Measurements from ENCODE around the gene RFX2.

- TF ChIP-seq EZH2phosphoT487 (conservative IDR thresholded peaks at IDR 0.05; ENCODE audit: low read length) (no peak), CTCF (IDR thresholded peaks at IDR 0.05; ENCODE audit: insufficient read depth, low read length, poor library complexity, severe bottlenecking) (no peak)
Measured at GRCh38 chr19:6006896-6007295, 103.4 kb downstream of the RFX2 start.
